Parathyroid adenoma (tissue), 2 donors: ENCODE results near the gene ABCC2.
A peak's percentile ranks its signal among the peaks of the same experiment; 100 is the strongest.

Experiments
- H2AFZ ChIP-seq: fragments of 300-600 bp; sonication (generic); one replicate; pipeline ENCODE4 v1.7.0; 2017; ENCODE audit warnings: antibody characterized with exemption, mild to moderate bottlenecking
- H3K27ac ChIP-seq: fragments of 300-600 bp; sonication (generic); one replicate; pipeline ENCODE4 v1.7.0; 2017
- H3K27me3 ChIP-seq: fragments of 300-600 bp; sonication (generic); one replicate; pipeline ENCODE4 v1.7.0; 2017; ENCODE audit warnings: low read length; ENCODE audit not compliant: control insufficient read depth, insufficient read depth
- H3K36me3 ChIP-seq: fragments of 300-600 bp; sonication (generic); one replicate; pipeline ENCODE4 v1.7.0; 2017; ENCODE audit warnings: low read length; ENCODE audit not compliant: control insufficient read depth, insufficient read depth
- H3K4me1 ChIP-seq: fragments of 300-600 bp; sonication (generic); one replicate; pipeline ENCODE4 v1.7.0; 2017; ENCODE audit warnings: control low read depth
- H3K4me2 ChIP-seq: fragments of 300-600 bp; sonication (generic); one replicate; pipeline ENCODE4 v1.7.0; 2017; ENCODE audit warnings: low read length
- H3K4me3 ChIP-seq: fragments of 300-600 bp; sonication (generic); one replicate; pipeline ENCODE4 v1.7.0; 2017; ENCODE audit warnings: low read depth, low read length
- H3K79me2 ChIP-seq: fragments of 300-600 bp; sonication (generic); one replicate; pipeline ENCODE4 v1.7.0; 2017; ENCODE audit warnings: control low read depth
- H3K9ac ChIP-seq: fragments of 300-600 bp; sonication (generic); one replicate; pipeline ENCODE4 v1.7.0; 2017; ENCODE audit warnings: mild to moderate bottlenecking
- H3K9me3 ChIP-seq: fragments of 300-600 bp; sonication (generic); one replicate; pipeline ENCODE4 v1.7.0; 2017; ENCODE audit warnings: low read length; ENCODE audit not compliant: control insufficient read depth
- TF ChIP-seq, protein P1 (sequence below): fragments of 300-600 bp; sonication (generic); IDR thresholded peaks from one replicate; pipeline ENCODE4 v1.7.0; 2017; ENCODE audit warnings: antibody characterized with exemption, mild to moderate bottlenecking
- donor health status: primary hyperparathyroidism.

Gene ABCC2

DNA sequence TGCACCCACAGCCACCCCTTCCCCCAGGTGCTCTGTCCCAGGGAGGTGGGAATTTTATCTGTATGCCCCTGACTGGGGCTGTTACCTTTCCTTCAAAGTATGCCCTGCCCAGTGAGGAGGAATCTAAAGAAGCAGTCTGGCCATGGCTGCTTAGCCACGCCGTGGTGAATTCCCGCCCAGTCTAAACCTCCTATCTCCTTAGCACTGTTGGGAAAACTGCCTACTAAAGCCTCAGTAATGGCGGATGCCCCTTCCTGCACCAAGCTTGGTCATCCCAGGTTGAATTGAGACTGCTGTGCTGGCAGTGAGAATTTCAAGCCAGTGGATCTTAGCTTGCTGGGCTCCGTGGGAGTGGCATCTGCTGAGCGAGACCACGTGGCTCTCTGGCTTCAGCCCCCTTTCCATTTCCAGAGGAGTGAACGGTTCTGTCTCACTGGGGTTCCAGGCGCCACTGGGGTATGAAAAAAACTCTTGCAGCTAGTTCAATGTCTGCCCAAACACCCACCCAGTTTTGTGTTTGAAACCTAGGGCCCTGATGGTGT lies 87.2 kb downstream of the ABCC2 start:
- Histone ChIP-seq H2AFZ (peak overlapping the region; percentile 59), H3K27me3 (no peaks in the 10 kb centered on the region), H3K9me3 (no peaks in the 10 kb centered on the region), H3K27ac (peak overlapping the region; percentile 83), H3K4me1 (peaks cover 62% of the 10 kb centered on the region), H3K9ac (no peak overlapping the region), H3K79me2 (no peaks in the 10 kb centered on the region), H3K4me2 (peak overlapping the region; percentile 16), H3K36me3 (no peaks in the 10 kb centered on the region), H3K4me3 (peak overlapping the region; percentile 1)
- TF ChIP-seq, protein P1, sequence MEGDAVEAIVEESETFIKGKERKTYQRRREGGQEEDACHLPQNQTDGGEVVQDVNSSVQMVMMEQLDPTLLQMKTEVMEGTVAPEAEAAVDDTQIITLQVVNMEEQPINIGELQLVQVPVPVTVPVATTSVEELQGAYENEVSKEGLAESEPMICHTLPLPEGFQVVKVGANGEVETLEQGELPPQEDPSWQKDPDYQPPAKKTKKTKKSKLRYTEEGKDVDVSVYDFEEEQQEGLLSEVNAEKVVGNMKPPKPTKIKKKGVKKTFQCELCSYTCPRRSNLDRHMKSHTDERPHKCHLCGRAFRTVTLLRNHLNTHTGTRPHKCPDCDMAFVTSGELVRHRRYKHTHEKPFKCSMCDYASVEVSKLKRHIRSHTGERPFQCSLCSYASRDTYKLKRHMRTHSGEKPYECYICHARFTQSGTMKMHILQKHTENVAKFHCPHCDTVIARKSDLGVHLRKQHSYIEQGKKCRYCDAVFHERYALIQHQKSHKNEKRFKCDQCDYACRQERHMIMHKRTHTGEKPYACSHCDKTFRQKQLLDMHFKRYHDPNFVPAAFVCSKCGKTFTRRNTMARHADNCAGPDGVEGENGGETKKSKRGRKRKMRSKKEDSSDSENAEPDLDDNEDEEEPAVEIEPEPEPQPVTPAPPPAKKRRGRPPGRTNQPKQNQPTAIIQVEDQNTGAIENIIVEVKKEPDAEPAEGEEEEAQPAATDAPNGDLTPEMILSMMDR, result no peak

DNA sequence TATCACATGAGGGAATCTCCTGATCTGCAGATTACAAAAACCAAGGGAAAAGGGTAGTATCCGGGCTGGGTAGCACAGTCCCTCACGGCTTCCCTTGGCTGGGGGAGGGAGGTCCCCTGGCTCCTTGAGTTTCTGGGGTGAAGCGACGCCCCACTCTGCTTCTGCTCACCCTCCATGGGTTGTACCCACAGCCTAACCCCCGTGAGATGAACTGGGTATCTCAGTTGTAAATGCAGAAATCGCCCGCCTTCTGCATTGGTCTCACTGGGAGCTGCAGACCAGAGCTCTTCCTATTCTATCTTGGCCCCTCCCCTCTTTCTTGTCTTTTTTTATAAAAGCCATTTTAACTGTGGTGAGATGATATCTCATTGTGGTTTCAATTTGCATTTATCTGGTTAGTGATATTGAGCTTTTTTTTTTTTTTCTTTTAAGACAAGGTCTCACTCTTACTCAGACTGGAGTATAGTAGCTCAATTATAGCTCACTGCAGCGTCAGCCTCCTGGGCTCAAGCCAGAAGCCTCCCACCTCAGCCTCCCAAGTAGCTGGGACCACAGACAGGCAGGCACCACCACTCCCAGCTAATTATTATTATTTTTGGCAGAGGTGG lies 87.8 kb downstream of the ABCC2 start:
- H3K9me3 ChIP-seq, result no peaks in the 10 kb centered on the region
- H3K4me3 ChIP-seq, result peak overlapping the region; percentile 1
- no peaks in the 10 kb centered on the region for H3K79me2 ChIP-seq
- TF ChIP-seq, protein P1, result no peak
- no peak overlapping the region for H3K9ac ChIP-seq
- H3K4me2 ChIP-seq, result peak overlapping the region; percentile 16
- H3K27ac ChIP-seq, result peak overlapping the region; percentile 83
- H3K36me3 ChIP-seq, result no peaks in the 10 kb centered on the region
- no peaks in the 10 kb centered on the region for H3K27me3 ChIP-seq
- peaks cover 68% of the 10 kb centered on the region for H3K4me1 ChIP-seq
- peak overlapping the region; percentile 59 for H2AFZ ChIP-seq

DNA sequence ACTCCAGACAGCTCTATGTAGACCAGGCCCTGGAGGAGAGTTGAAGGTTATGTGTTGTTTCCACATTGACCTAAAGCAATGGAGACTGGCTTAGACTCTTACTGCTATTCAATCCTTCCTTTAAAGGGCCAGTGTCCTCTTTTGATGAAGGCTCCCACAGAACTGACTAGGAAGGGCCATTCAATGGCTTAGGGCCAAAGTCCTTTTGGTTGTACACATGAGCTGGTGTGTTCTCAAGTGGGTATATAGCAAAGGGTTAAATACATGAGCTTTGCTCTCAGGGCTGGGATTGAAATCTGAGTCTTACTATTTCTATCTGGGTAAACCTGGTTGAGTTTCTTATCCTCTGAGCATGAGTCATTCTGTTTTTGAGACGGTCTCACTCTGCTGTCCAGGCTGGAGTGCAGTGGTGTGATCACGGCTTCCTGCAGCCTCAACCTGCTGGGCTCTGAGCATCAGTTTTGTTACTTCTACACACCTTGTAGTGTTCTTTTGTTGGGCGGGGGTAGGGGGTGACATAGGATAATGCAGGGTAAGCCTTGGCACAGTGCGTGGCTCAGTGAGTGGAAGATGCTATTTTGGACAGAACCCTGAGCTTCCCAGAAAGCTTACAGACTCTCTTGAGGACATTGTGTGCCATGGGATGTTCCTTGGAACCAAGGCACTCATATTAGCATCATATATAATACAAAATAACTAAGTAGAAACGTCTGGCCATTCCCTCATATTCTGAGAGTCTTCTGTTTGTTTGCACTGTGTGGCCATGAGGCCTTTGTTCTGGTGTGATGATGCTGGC lies 90.1 kb downstream of the ABCC2 start:
- H3K79me2 ChIP-seq, result no peaks in the 10 kb centered on the region
- TF ChIP-seq, protein P1, result no peak
- peak overlapping the region; percentile 83 for H3K27ac ChIP-seq
- H3K4me3 ChIP-seq, result no peak overlapping the region
- H3K4me2 ChIP-seq, result peak overlapping the region; percentile 25
- H3K36me3 ChIP-seq, result no peaks in the 10 kb centered on the region
- H3K9ac ChIP-seq, result no peak overlapping the region
- no peaks in the 10 kb centered on the region for H3K27me3 ChIP-seq
- H3K9me3 ChIP-seq, result no peaks in the 10 kb centered on the region
- no peak overlapping the region for H2AFZ ChIP-seq
- H3K4me1 ChIP-seq, result peaks cover 84% of the 10 kb centered on the region

DNA sequence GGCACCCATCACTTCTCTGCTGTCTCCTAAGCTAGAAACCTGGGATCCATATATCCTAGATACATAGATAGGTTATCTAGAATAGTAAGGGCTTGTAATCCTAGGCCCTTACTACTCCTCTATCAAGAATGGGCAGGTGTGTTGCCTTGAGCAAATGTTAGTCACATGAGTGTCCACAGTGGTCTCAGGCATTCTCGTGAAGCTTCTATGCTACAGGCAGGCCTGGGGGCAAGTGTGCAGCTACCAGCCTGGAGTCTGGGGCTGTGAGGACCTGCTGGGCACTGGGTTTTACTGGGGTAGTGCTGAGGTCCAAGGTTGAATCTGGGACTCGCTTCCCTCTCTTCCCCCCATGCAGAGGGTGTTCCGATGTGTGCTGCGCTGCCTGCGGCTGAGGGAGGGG lies 91.4 kb downstream of the ABCC2 start:
- TF ChIP-seq, protein P1, result no peak
- H3K79me2 ChIP-seq, result no peaks in the 10 kb centered on the region
- H3K4me3 ChIP-seq, result no peak overlapping the region
- no peaks in the 10 kb centered on the region for H3K27me3 ChIP-seq
- peak overlapping the region; percentile 83 for H3K27ac ChIP-seq
- no peaks in the 10 kb centered on the region for H3K36me3 ChIP-seq
- H3K4me2 ChIP-seq, result peak overlapping the region; percentile 34
- H3K9me3 ChIP-seq, result no peaks in the 10 kb centered on the region
- no peak overlapping the region for H3K9ac ChIP-seq
- H2AFZ ChIP-seq, result no peak overlapping the region
- H3K4me1 ChIP-seq, result peaks cover 84% of the 10 kb centered on the region
